Endodermal cell (in vitro differentiated cells): ENCODE measurements around the gene PSME3IP1. TPM values are rescaled to one million over a fixed set of nuclear protein-coding genes. Genes with fewer than 3 reads are reported as not detected.

Experiments used
- DNase-seq: peaks from one replicate; pipeline ENCODE4 v3.0.0-alpha.2; 2017
- H3K27ac ChIP-seq: 2 replicates; pipeline ENCODE4 v1.5.1; 2013; ENCODE audit warnings: mild to moderate bottlenecking, low read depth, low read length, moderate library complexity
- H3K27me3 ChIP-seq: 2 replicates; pipeline ENCODE4 v1.6.1; 2013; ENCODE audit warnings: mild to moderate bottlenecking, low read length, moderate library complexity; ENCODE audit not compliant: insufficient read depth, control insufficient read depth, poor library complexity, severe bottlenecking
- H3K36me3 ChIP-seq: 2 replicates; pipeline ENCODE4 v1.7.0; 2013; ENCODE audit warnings: mild to moderate bottlenecking, low read length, moderate library complexity; ENCODE audit not compliant: control insufficient read depth, insufficient read depth
- H3K4me1 ChIP-seq: one replicate; pipeline ENCODE4 v1.7.0; 2013; ENCODE audit warnings: low read length; ENCODE audit not compliant: control insufficient read depth, insufficient read depth
- H3K4me3 ChIP-seq: 2 replicates; pipeline ENCODE4 v1.5.1; 2013; ENCODE audit warnings: mild to moderate bottlenecking, low read length, moderate library complexity
- H3K9ac ChIP-seq: 2 replicates; pipeline ENCODE4 v1.6.1; 2013; ENCODE audit warnings: mild to moderate bottlenecking, low read length, moderate library complexity; ENCODE audit not compliant: poor library complexity, severe bottlenecking; ENCODE audit errors: extremely low read depth
- H3K9me3 ChIP-seq: 2 replicates; pipeline ENCODE4 v1.6.1; 2013; ENCODE audit warnings: mild to moderate bottlenecking, low read length, moderate library complexity; ENCODE audit not compliant: control insufficient read depth
- H3K27ac Mint-ChIP-seq: 2 replicates; pipeline ENCODE4 v1.8.0; 2020; ENCODE audit warnings: mixed read lengths
- H3K27me3 Mint-ChIP-seq: 2 replicates; pipeline ENCODE4 v1.8.0; 2021; ENCODE audit warnings: mild to moderate bottlenecking, mixed read lengths; ENCODE audit not compliant: insufficient read depth
- H3K36me3 Mint-ChIP-seq: 2 replicates; pipeline ENCODE4 v1.8.0; 2020; ENCODE audit warnings: low read depth, mixed read lengths
- H3K4me1 Mint-ChIP-seq: 2 replicates; pipeline ENCODE4 v1.8.0; 2020; ENCODE audit warnings: mixed read lengths
- H3K4me3 Mint-ChIP-seq: 2 replicates; pipeline ENCODE4 v1.8.0; 2020; ENCODE audit warnings: mild to moderate bottlenecking, moderate library complexity, mixed read lengths
- H3K9me3 Mint-ChIP-seq: 2 replicates; pipeline ENCODE4 v1.8.0; 2020; ENCODE audit warnings: mild to moderate bottlenecking, mixed read lengths
- CTCF ChIP-seq: fragments of 200-600 bp; sonication (generic); conservative IDR thresholded peaks from 2 replicates; pipeline ENCODE4 v1.5.0; 2021; ENCODE audit warnings: antibody characterized with exemption, mild to moderate bottlenecking
- WGBS, 2 experiments: methylation state at CpG; one replicate each; pipeline versions ENCODE4 v1.1.5 to v1.1.7; 2013; ENCODE audit warnings: missing lambda C conversion rate in 2 of 2, mixed read lengths in 1 of 2; ENCODE audit not compliant: insufficient coverage in 1 of 2, insufficient read length in 1 of 2; 5-methylcytosine and 5-hydroxymethylcytosine counted together
- total RNA-seq, 2 donors: library from RNA; stranded (reverse); fragmentation: NEBNext Ultra II Directional in 1 of 2; extraction: Animal tissue kit (Norgen Biotek cat#: 25700) in 1 of 2; gene quantifications; 2 replicates in 1 of 2; 3 replicates in 1 of 2; pipeline ENCODE4 v1.2.1, GENCODE V29; 2021

The PSME3IP1 gene
- total RNA-seq, 2 donors from 2014 or later: 94.2 to 102 TPM

- Histone ChIP-seq H3K9me3 (no peaks in the 10 kb centered on the region), H3K36me3 (peaks cover 12% of the 10 kb centered on the region), H3K27me3 (no peaks in the 10 kb centered on the region), H3K4me1 (peaks cover 13% of the 10 kb centered on the region), H3K9ac (no peak overlapping the region), H3K4me3 (no peak overlapping the region), H3K27ac (peak overlapping the region; percentile 41)
- 41 to 69% methylated on average over 3 to 14 of the region's 14 CpGs for WGBS, 2 experiments
- H3K9me3 Mint-ChIP-seq: no peaks in the 10 kb centered on the region
- peaks cover 2% of the 10 kb centered on the region for H3K36me3 Mint-ChIP-seq
- no peak overlapping the region for H3K4me3 Mint-ChIP-seq
- no peak for TF ChIP-seq CTCF
- peak; percentile 46 for DNase-seq
- no peak overlapping the region for H3K27ac Mint-ChIP-seq
- no peaks in the 10 kb centered on the region for H3K27me3 Mint-ChIP-seq
- peaks cover 40% of the 10 kb centered on the region for H3K4me1 Mint-ChIP-seq
Measured at GRCh38 chr16:57147381-57148221, 38.2 kb downstream of the PSME3IP1 start.

DNA sequence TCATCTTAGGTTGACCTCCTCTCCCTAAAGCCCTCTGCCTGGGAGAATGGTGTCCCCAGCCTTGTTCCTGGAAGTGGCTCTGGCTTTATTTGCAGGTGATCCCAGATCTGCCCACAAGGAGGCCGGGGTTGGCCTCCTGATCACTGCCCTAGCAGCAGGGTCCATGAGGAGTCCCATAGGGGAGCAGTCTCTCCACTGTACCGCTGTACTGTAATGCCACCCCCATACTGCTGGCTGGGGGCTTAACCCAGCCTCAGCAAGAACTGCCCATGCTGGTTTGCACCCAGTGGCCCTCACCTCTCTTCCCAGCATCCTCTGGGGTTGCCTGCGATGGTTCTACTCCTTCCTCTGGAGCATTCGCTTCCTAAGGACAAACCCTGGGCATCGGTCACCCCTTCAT is 39.1 kb downstream of the PSME3IP1 start:
- Histone ChIP-seq H3K9me3 (no peaks in the 10 kb centered on the region), H3K4me3 (no peak overlapping the region), H3K27ac (no peak overlapping the region), H3K4me1 (peaks cover 13% of the 10 kb centered on the region), H3K9ac (no peak overlapping the region), H3K27me3 (no peaks in the 10 kb centered on the region), H3K36me3 (peaks cover 4% of the 10 kb centered on the region)
- H3K4me1 Mint-ChIP-seq: peaks cover 33% of the 10 kb centered on the region
- H3K36me3 Mint-ChIP-seq: no peaks in the 10 kb centered on the region
- no peaks in the 10 kb centered on the region for H3K9me3 Mint-ChIP-seq
- DNase-seq: peak; percentile 87
- H3K27ac Mint-ChIP-seq: no peak overlapping the region
- 90 to 98% methylated on average over 5 of the region's 5 CpGs for WGBS, 2 experiments
- no peak overlapping the region for H3K4me3 Mint-ChIP-seq
- TF ChIP-seq CTCF: peak; percentile 74
- H3K27me3 Mint-ChIP-seq: no peaks in the 10 kb centered on the region

GRCh38 chr16:57146040-57146647 is 39.7 kb downstream of the PSME3IP1 start:
- Histone ChIP-seq H3K27me3 (no peaks in the 10 kb centered on the region), H3K4me1 (peaks cover 13% of the 10 kb centered on the region), H3K36me3 (peaks cover 2% of the 10 kb centered on the region), H3K9me3 (no peaks in the 10 kb centered on the region), H3K27ac (no peak overlapping the region), H3K9ac (no peak overlapping the region), H3K4me3 (no peak overlapping the region)
- no peak for TF ChIP-seq CTCF
- no peak overlapping the region for H3K27ac Mint-ChIP-seq
- WGBS, 2 experiments: 95% methylated on average over 13 to 24 of the region's 24 CpGs
- no peak for DNase-seq
- H3K9me3 Mint-ChIP-seq: no peaks in the 10 kb centered on the region
- no peak overlapping the region for H3K4me3 Mint-ChIP-seq
- H3K27me3 Mint-ChIP-seq: no peaks in the 10 kb centered on the region
- H3K4me1 Mint-ChIP-seq: peaks cover 27% of the 10 kb centered on the region
- no peaks in the 10 kb centered on the region for H3K36me3 Mint-ChIP-seq
